H9 (cell line): Measurements from ENCODE around the gene PLD1. TPM values are rescaled to one million over a fixed set of nuclear protein-coding genes. Genes with fewer than 3 reads are reported as not detected.

Experiments
- DNase-seq: peaks from one replicate; pipeline ENCODE4 v3.0.0-alpha.2; 2017
- H2AFZ ChIP-seq: one replicate; pipeline ENCODE4 v1.6.1; 2013; ENCODE audit warnings: mild to moderate bottlenecking, low read length, control low read depth, moderate library complexity
- H2AK5ac ChIP-seq: 2 replicates; pipeline ENCODE4 v1.6.1; 2013; ENCODE audit warnings: low read length, control low read depth, mixed read lengths; ENCODE audit not compliant: insufficient read length
- H2BK120ac ChIP-seq: one replicate; pipeline ENCODE4 v1.6.1; 2013; ENCODE audit warnings: low read depth, mild to moderate bottlenecking, low read length, control low read depth, inconsistent platforms; ENCODE audit not compliant: poor library complexity, severe bottlenecking
- H2BK12ac ChIP-seq: 2 replicates; pipeline ENCODE4 v1.6.1; 2013; ENCODE audit warnings: low read length, control low read depth, mixed read lengths, low read depth; ENCODE audit not compliant: insufficient read length
- H2BK15ac ChIP-seq: 2 replicates; pipeline ENCODE4 v1.6.1; 2013; ENCODE audit warnings: low read depth, low read length, control low read depth
- H2BK20ac ChIP-seq: one replicate; pipeline ENCODE4 v1.6.1; 2013; ENCODE audit warnings: low read depth, mild to moderate bottlenecking, low read length, control low read depth, inconsistent platforms; ENCODE audit not compliant: poor library complexity, severe bottlenecking
- H2BK5ac ChIP-seq: 2 replicates; pipeline ENCODE4 v1.6.1; 2013; ENCODE audit warnings: low read length, control low read depth, mixed read lengths; ENCODE audit not compliant: insufficient read length
- H3K14ac ChIP-seq: 2 replicates; pipeline ENCODE4 v1.6.1; 2013; ENCODE audit warnings: low read length, control low read depth; ENCODE audit not compliant: insufficient read depth
- H3K18ac ChIP-seq: 2 replicates; pipeline ENCODE4 v1.6.1; 2013; ENCODE audit warnings: low read depth, mild to moderate bottlenecking, mixed read lengths, low read length, control low read depth; ENCODE audit not compliant: insufficient read length
- H3K23ac ChIP-seq: 2 replicates; pipeline ENCODE4 v1.6.1; 2013; ENCODE audit warnings: low read length, control low read depth, mixed read lengths, low read depth; ENCODE audit not compliant: insufficient read length
- H3K23me2 ChIP-seq: 2 replicates; pipeline ENCODE4 v1.6.1; 2013; ENCODE audit warnings: low read depth, mild to moderate bottlenecking, mixed read lengths, low read length, control low read depth; ENCODE audit not compliant: insufficient read length, poor library complexity, severe bottlenecking
- H3K27ac ChIP-seq: 2 replicates; pipeline ENCODE4 v1.5.1; 2013; ENCODE audit warnings: low read length, control low read depth, mixed read lengths, low read depth; ENCODE audit not compliant: insufficient read length
- H3K27me3 ChIP-seq: 2 replicates; pipeline ENCODE4 v1.6.1; 2013; ENCODE audit warnings: low read length, control low read depth, inconsistent platforms; ENCODE audit not compliant: insufficient read depth
- H3K4ac ChIP-seq: 2 replicates; pipeline ENCODE4 v1.6.1; 2013; ENCODE audit warnings: low read depth, mild to moderate bottlenecking, control low read depth, inconsistent platforms, low read length, moderate library complexity
- H3K4me1 ChIP-seq: 2 replicates; pipeline ENCODE4 v1.6.1; 2013; ENCODE audit warnings: low read length, control low read depth, inconsistent platforms; ENCODE audit not compliant: insufficient read depth
- H3K4me2 ChIP-seq: 2 replicates; pipeline ENCODE4 v1.6.1; 2013; ENCODE audit warnings: low read length, control low read depth, mixed read lengths; ENCODE audit not compliant: insufficient read length, insufficient read depth
- H3K56ac ChIP-seq: 2 replicates; pipeline ENCODE4 v1.6.1; 2013; ENCODE audit warnings: low read depth, mild to moderate bottlenecking, mixed read lengths, low read length, control low read depth; ENCODE audit not compliant: insufficient read length
- H3K79me1 ChIP-seq: 2 replicates; pipeline ENCODE4 v1.6.1; 2013; ENCODE audit warnings: low read depth, mild to moderate bottlenecking, moderate library complexity, low read length, control low read depth, inconsistent platforms; ENCODE audit not compliant: insufficient read depth, poor library complexity, severe bottlenecking
- H3K79me2 ChIP-seq: 2 replicates; pipeline ENCODE4 v1.6.1; 2013; ENCODE audit warnings: low read length, control low read depth, inconsistent platforms; ENCODE audit not compliant: insufficient read depth
- H3K9ac ChIP-seq: 2 replicates; pipeline ENCODE4 v1.6.1; 2013; ENCODE audit warnings: low read length, control low read depth, mixed read lengths; ENCODE audit not compliant: insufficient read length; ENCODE audit errors: extremely low read depth
- H3K9me3 ChIP-seq: one replicate; pipeline ENCODE4 v1.6.1; 2013; ENCODE audit warnings: low read depth, low read length, inconsistent platforms; ENCODE audit not compliant: control insufficient read depth
- H3T11ph ChIP-seq: one replicate; pipeline ENCODE4 v1.6.1; 2013; ENCODE audit warnings: mild to moderate bottlenecking, low read length, control low read depth, inconsistent platforms
- H4K20me1 ChIP-seq: one replicate; pipeline ENCODE4 v1.6.1; 2013; ENCODE audit not compliant: control insufficient read depth, insufficient read length, insufficient read depth
- H4K5ac ChIP-seq: 2 replicates; pipeline ENCODE4 v1.6.1; 2013; ENCODE audit warnings: low read depth, mild to moderate bottlenecking, mixed read lengths, low read length, control low read depth; ENCODE audit not compliant: insufficient read length
- H4K8ac ChIP-seq: replicated peaks from 2 replicates; pipeline ENCODE4 v1.6.1; 2013; ENCODE audit warnings: low read length, control low read depth, mixed read lengths, low read depth; ENCODE audit not compliant: insufficient read length
- H4K91ac ChIP-seq: 2 replicates; pipeline ENCODE4 v1.6.1; 2013; ENCODE audit warnings: low read depth, mild to moderate bottlenecking, moderate library complexity, mixed read lengths, low read length, control low read depth; ENCODE audit not compliant: insufficient read length
- H3K27ac Mint-ChIP-seq, 3 experiments: 2 replicates in 2 of 3; 3 replicates in 1 of 3; pipeline ENCODE4 v1.8.0; 2020 to 2021; ENCODE audit warnings: mixed read lengths in 3 of 3, mild to moderate bottlenecking in 1 of 3, moderate library complexity in 1 of 3
- H3K27me3 Mint-ChIP-seq: 2 replicates; pipeline ENCODE4 v1.8.0; 2021; ENCODE audit warnings: low read depth, mild to moderate bottlenecking, moderate library complexity, mixed read lengths
- H3K36me3 Mint-ChIP-seq, 3 experiments: 2 replicates in 2 of 3; 3 replicates in 1 of 3; pipeline ENCODE4 v1.8.0; 2020 to 2021; ENCODE audit warnings: low read depth in 3 of 3, mixed read lengths in 3 of 3; ENCODE audit not compliant: insufficient read depth in 1 of 3
- H3K4me1 Mint-ChIP-seq, 2 experiments: 2 replicates each; pipeline ENCODE4 v1.8.0; 2020; ENCODE audit warnings: mixed read lengths in 2 of 2
- H3K4me3 Mint-ChIP-seq, 2 experiments: 2 replicates in 1 of 2; 3 replicates in 1 of 2; pipeline ENCODE4 v1.8.0; 2020 to 2021; ENCODE audit warnings: mild to moderate bottlenecking in 2 of 2, mixed read lengths in 2 of 2, moderate library complexity in 1 of 2
- H3K9me3 Mint-ChIP-seq, 2 experiments: 2 replicates in 1 of 2; 3 replicates in 1 of 2; pipeline ENCODE4 v1.8.0; 2020; ENCODE audit warnings: mild to moderate bottlenecking in 2 of 2, mixed read lengths in 2 of 2, moderate library complexity in 1 of 2
- WGBS: extraction: QIAGEN DNeasy Blood & Tissue Kit; methylation state at CpG from one replicate; pipeline ENCODE4 v1.1.7; 2013; ENCODE audit warnings: missing lambda C conversion rate, low lambda C conversion rate, mixed read lengths; ENCODE audit not compliant: insufficient read length; ENCODE audit errors: extremely low coverage; 5-methylcytosine and 5-hydroxymethylcytosine counted together
- total RNA-seq: library from RNA; stranded (reverse); gene quantifications from 2 replicates; pipeline ENCODE4 v1.2.1, GENCODE V29; 2021
- TF ChIP-seq, protein P1 (sequence below): fragments of 200-600 bp; sonication (generic); conservative IDR thresholded peaks from 3 replicates; pipeline ENCODE4 v1.8.0; 2021; ENCODE audit warnings: antibody characterized with exemption, mild to moderate bottlenecking

Gene PLD1
- total RNA-seq, 1 experiment from 2014 or later = 1.8 TPM

DNA sequence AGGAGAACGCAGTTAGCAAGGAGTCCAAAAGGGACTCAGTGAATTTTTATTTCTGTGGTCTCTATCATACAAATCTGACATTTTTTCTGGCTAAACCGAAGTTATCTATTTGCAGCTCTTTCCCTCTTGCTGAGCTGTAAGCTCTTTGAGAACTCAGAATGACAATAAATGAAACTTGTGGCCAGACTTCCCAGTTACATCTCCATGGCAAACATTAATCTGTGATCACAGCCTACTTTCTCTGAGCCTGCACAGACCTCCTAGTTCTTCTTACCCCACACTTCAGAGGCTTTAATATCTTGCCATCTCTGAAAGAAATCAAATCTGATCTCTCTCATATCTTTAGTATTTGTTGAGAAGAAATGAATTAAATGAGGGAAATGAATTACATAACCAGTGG is 58.0 kb downstream of the PLD1 start:
- Histone ChIP-seq H3K27me3 (no peaks in the 10 kb centered on the region), H3K79me1 (no peaks in the 10 kb centered on the region), H2BK20ac (no peak overlapping the region), H4K8ac (no peak overlapping the region), H2BK15ac (no peak overlapping the region), H3K4me2 (no peak overlapping the region), H3K18ac (no peak overlapping the region), H3K23me2 (no peaks in the 10 kb centered on the region), H2BK5ac (no peak overlapping the region), H3K56ac (no peak overlapping the region), H3K79me2 (no peaks in the 10 kb centered on the region), H4K20me1 (no peaks in the 10 kb centered on the region), H3K9me3 (no peaks in the 10 kb centered on the region), H2BK120ac (no peak overlapping the region), H3T11ph (no peak overlapping the region), H4K5ac (no peak overlapping the region), H2AFZ (no peak overlapping the region), H3K14ac (no peak overlapping the region), H2BK12ac (no peak overlapping the region), H3K4me1 (peaks cover 5% of the 10 kb centered on the region), H3K9ac (no peak overlapping the region), H3K27ac (no peak overlapping the region), H3K4ac (no peak overlapping the region), H2AK5ac (no peak overlapping the region), H3K23ac (no peak overlapping the region), H4K91ac (no peak overlapping the region)
- TF ChIP-seq, protein P1, sequence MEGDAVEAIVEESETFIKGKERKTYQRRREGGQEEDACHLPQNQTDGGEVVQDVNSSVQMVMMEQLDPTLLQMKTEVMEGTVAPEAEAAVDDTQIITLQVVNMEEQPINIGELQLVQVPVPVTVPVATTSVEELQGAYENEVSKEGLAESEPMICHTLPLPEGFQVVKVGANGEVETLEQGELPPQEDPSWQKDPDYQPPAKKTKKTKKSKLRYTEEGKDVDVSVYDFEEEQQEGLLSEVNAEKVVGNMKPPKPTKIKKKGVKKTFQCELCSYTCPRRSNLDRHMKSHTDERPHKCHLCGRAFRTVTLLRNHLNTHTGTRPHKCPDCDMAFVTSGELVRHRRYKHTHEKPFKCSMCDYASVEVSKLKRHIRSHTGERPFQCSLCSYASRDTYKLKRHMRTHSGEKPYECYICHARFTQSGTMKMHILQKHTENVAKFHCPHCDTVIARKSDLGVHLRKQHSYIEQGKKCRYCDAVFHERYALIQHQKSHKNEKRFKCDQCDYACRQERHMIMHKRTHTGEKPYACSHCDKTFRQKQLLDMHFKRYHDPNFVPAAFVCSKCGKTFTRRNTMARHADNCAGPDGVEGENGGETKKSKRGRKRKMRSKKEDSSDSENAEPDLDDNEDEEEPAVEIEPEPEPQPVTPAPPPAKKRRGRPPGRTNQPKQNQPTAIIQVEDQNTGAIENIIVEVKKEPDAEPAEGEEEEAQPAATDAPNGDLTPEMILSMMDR = no peak
- Mint-ChIP-seq H3K36me3 (no peaks in the 10 kb centered on the region; a peak in 1 of 7 replicates), H3K4me1 (peaks cover 11 to 14% of the 10 kb centered on the region in 2 experiments), H3K27me3 (no peaks in the 10 kb centered on the region), H3K27ac (no peak overlapping the region), H3K9me3 (peaks cover under 1 to 1% of the 10 kb centered on the region in 2 experiments; a peak in 3 of 5 replicates), H3K4me3 (no peak overlapping the region)
- no peak for DNase-seq
- no CpG with 5 or more reads among the region's 2 CpGs for WGBS
